ENCODE data around the gene METTL1.
A peak's percentile ranks its signal among the peaks of the same experiment; 100 is the strongest.

Gene METTL1

GRCh38 chr12:57762463-57762862 is 9.4 kb downstream of the METTL1 start:
- no peak for TF ChIP-seq ZFX (IDR thresholded peaks at IDR 0.05; ENCODE audit: borderline replicate concordance)
- no peak for TF ChIP-seq CTCF (IDR thresholded peaks at IDR 0.05)
- H3K27ac ChIP-seq: no peak overlapping the region

DNA sequence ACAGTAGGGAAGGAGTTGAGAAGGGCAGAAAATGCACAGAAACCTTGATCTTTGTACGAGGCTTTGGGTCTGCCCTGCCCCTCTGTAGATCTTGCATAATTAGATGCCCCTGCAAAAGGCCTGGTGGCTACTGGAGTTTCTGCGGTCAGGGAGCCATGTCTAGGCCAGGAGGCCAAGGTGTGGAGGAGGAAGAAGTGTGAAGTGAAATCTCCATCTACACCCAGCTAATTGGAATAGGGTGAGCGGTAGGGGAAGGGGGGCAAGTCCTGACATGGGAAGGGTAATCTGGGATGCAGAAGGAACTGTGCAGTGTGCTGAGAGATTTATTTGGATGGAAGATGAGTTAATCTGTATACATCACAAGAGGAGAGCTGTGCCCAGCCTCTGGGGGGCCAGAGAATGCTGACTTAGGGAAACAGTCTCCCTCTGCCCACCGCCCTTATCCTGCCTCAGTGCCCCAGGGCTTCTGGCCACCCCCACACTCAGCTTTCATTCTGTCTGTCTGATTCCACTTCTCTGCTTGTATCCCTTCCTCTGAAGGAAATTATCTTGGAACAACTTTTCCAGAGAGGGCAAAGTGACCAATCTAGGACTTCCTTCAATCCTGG is 10.4 kb downstream of the METTL1 start:
- TF ChIP-seq CTCF (IDR thresholded peaks at IDR 0.05): no peak
- no peak for TF ChIP-seq ZFX (IDR thresholded peaks at IDR 0.05; ENCODE audit: borderline replicate concordance)
- no peak overlapping the region for H3K27ac ChIP-seq

GRCh38 chr12:57760347-57760982 is 11.4 kb downstream of the METTL1 start:
- TF ChIP-seq CTCF (IDR thresholded peaks at IDR 0.05) (no peak), ZFX (IDR thresholded peaks at IDR 0.05; ENCODE audit: borderline replicate concordance) (no peak)
- no peak overlapping the region for H3K27ac ChIP-seq

- no peak overlapping the region for H3K27ac ChIP-seq
- peak; percentile 94 for TF ChIP-seq CTCF (IDR thresholded peaks at IDR 0.05)
- TF ChIP-seq ZFX (IDR thresholded peaks at IDR 0.05; ENCODE audit: borderline replicate concordance): no peak
Measured at GRCh38 chr12:57759360-57759980, 12.4 kb downstream of the METTL1 start.

DNA sequence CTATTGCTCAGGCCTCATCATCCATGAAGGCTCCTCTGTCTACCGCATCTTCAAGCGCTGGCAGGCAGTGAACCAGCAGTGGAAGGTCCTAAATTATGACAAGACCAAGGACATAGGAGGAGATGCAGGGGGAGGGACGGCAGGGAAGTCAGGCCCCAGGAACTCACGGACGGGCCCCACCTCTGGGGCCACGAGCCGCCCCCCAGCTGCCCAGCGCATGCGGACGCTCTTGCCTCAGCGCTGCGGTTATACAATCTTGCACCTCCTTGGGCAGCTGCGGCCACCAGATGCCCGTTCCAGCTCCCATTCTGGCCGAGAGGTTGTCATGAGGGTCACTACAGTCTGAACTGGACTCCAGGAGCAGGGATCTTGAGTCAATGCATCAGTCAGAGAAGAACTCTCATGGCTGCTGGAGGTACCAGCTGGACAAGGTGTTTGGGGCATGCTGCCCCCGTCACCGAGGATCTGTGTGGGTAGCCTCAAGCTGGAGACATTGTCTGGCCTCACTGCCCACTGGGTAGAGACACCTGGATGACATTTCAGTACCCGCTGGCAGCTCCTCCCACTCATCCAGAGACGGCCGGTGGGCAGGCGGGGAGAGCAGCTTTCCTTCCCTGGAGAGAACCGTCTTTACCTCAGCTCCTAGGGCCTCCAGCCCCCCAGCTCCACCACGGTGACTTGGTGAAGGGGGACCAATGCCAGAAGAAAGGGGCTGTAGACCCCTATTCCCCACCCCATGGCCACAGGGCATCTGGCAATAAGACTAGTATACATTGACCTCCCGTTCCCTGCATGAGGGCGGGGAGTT is 13.1 kb downstream of the METTL1 start:
- TF ChIP-seq CTCF (IDR thresholded peaks at IDR 0.05) (no peak), ZFX (IDR thresholded peaks at IDR 0.05; ENCODE audit: borderline replicate concordance) (no peak)

DNA sequence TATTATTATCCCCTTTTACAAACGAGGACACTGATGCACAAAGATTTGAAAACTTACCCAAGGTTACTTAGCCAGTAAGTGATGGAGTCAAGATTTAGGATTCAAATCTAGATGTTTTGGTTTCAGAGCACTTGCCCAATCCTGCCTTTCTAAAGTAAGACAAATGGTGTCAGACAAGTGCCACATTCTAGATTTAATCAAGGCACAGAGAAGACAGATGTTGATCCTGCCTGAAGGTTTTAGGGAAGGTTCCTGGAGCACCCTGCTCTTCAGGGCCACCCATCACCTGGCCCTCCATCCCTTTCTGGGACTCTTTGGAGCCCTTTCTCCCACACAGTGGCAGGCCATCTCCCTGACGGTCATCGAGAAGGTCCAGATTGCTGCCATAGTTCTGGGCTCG is 14.1 kb downstream of the METTL1 start:
- H3K27ac ChIP-seq: peak overlapping the region; percentile 14; the same call in 1 of the 2 replicates
- no peak for TF ChIP-seq CTCF (IDR thresholded peaks at IDR 0.05)
- no peak for TF ChIP-seq ZFX (IDR thresholded peaks at IDR 0.05; ENCODE audit: borderline replicate concordance)

More for the DNA sequence above, 13.1 kb downstream of the METTL1 start:
- peak overlapping the region; percentile 14; the same call in 1 of the 2 replicates for H3K27ac ChIP-seq
